Measurements from ENCODE around the gene OSR1.
A peak's percentile ranks its signal among the peaks of the same experiment; 100 is the strongest.

Gene OSR1

GRCh38 chr2:19348692-19349091 is 9.7 kb downstream of the OSR1 start:
- Histone ChIP-seq H3K4me3 (ENCODE audit: low read depth, low read length) (peak overlapping the region; percentile 95), H3K9me3 (ENCODE audit: control insufficient read depth, insufficient read depth, low read length) (no peaks in the 10 kb centered on the region), H3K9ac (ENCODE audit: low read depth, low read length) (no peak overlapping the region), H3K4me1 (ENCODE audit: control insufficient read depth, insufficient read depth, low read length) (peaks cover 7% of the 10 kb centered on the region), H3K36me3 (ENCODE audit: control insufficient read depth, insufficient read depth, low read length) (no peaks in the 10 kb centered on the region), H3K27me3 (ENCODE audit: control insufficient read depth, insufficient read depth, low read length) (peaks cover 62% of the 10 kb centered on the region)

DNA sequence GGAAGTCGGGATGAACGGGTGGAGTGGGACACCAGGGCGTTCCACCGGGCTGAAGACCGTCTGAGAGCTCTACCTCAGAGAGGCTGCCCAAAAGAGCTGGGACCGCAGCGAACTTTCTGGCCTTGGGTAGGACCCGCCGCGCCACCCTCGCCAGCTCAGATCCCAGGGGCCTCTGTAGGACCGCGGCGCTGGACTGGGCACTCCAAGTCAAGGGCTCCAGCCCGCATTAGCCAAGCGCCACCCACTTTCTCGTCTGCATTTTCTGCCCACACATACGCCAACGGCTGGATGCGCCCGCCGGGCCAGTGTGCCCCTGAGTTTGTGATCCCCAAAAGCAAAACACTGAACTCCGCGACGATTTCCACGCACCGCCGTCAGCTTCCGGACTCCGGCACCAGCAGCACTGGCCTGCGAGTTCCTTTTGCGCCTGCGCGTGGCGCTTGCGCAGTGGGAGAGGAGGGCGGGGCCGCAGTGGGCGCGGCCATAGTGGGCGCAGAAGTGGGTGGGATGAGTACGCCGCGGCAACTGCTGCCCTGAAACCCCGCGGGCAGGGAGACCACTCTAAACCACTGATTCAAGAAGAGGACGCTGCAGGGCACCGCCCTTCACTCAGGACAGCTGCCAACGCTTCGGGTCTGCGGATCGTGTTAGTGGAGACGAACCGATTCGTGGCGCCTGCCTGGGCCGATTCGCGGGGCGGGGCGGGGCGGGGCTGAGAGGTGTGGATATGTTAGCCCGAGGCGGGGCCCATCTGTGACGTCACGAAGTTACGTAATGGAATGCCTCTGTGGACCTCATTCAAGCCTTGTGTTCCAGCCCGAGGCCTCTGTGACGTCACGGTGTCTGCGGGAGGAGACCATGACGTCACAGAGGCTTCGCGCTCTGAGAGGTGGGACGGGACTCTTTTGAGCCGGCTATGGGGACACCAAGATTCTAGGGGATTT is 10.5 kb downstream of the OSR1 start:
- Histone ChIP-seq H3K4me1 (ENCODE audit: control insufficient read depth, insufficient read depth, low read length) (peaks cover 5% of the 10 kb centered on the region), H3K4me3 (ENCODE audit: low read depth, low read length) (peak overlapping the region; percentile 95), H3K9ac (ENCODE audit: low read depth, low read length) (peak overlapping the region; percentile 92), H3K36me3 (ENCODE audit: control insufficient read depth, insufficient read depth, low read length) (no peaks in the 10 kb centered on the region), H3K9me3 (ENCODE audit: control insufficient read depth, insufficient read depth, low read length) (no peaks in the 10 kb centered on the region), H3K27me3 (ENCODE audit: control insufficient read depth, insufficient read depth, low read length) (peaks cover 54% of the 10 kb centered on the region)

DNA sequence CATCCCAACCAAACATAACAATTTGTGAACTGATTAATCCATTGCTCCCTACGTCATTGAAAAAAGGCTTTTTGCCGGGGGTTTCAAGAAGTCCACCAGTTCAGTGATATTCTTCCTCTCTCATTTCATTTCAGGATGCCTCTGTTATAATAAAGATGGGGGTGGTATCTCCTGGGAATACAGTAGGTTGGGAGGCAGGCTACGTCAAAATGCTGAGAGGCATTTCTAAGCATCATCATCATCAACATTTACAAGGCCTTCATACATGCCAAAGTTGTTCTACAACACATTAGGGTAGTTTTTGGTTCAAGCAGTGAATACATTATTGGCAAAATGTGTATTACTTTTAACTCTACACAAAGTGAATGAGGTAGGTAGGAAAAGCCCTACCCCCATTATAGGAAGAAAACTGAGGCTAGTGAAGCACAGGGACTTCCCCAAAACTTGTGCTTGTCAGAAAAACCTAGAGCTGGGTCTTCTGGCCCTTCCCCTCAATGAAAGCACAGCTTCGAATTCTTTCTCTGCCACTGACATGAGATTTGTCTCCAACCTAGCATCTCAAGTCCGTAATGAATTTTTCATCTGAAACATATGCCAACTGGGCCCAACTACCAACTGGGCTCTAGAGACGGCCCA is 11.3 kb downstream of the OSR1 start:
- no peaks in the 10 kb centered on the region for H3K36me3 ChIP-seq (ENCODE audit: control insufficient read depth, insufficient read depth, low read length)
- H3K9me3 ChIP-seq (ENCODE audit: control insufficient read depth, insufficient read depth, low read length) = no peaks in the 10 kb centered on the region
- peaks cover 5% of the 10 kb centered on the region for H3K4me1 ChIP-seq (ENCODE audit: control insufficient read depth, insufficient read depth, low read length)
- peak overlapping the region; percentile 92 for H3K9ac ChIP-seq (ENCODE audit: low read depth, low read length)
- peak overlapping the region; percentile 95 for H3K4me3 ChIP-seq (ENCODE audit: low read depth, low read length)
- H3K27me3 ChIP-seq (ENCODE audit: control insufficient read depth, insufficient read depth, low read length) = peaks cover 46% of the 10 kb centered on the region

GRCh38 chr2:19337742-19338141 is 20.7 kb downstream of the OSR1 start:
- no peak overlapping the region for H3K9ac ChIP-seq (ENCODE audit: low read depth, low read length)
- H3K27me3 ChIP-seq (ENCODE audit: control insufficient read depth, insufficient read depth, low read length) = no peaks in the 10 kb centered on the region
- no peak overlapping the region for H3K4me3 ChIP-seq (ENCODE audit: low read depth, low read length)
- peaks cover 2% of the 10 kb centered on the region for H3K4me1 ChIP-seq (ENCODE audit: control insufficient read depth, insufficient read depth, low read length)
- no peaks in the 10 kb centered on the region for H3K9me3 ChIP-seq (ENCODE audit: control insufficient read depth, insufficient read depth, low read length)
- no peaks in the 10 kb centered on the region for H3K36me3 ChIP-seq (ENCODE audit: control insufficient read depth, insufficient read depth, low read length)

DNA sequence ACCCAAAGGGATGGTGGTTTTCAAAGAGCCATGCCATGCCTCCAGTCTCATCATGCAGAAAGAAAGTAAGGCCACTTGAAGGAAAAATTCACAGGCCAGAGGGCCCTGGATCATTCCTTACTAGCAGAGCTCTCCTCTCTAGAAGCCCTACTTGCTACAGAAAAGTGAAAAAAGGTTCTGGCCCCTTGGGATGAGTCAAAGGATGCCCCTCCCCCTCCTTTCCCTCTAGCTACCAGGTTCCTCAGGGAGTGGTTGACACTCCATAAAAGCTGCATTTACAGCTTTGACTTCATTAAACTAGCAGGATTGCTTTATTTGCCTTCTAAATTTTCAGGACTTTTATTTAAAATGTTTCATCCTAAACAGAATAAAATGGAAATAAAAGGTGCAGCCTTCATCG is 21.2 kb downstream of the OSR1 start:
- no peak overlapping the region for H3K9ac ChIP-seq (ENCODE audit: low read depth, low read length)
- H3K4me1 ChIP-seq (ENCODE audit: control insufficient read depth, insufficient read depth, low read length) = peaks cover 2% of the 10 kb centered on the region
- H3K9me3 ChIP-seq (ENCODE audit: control insufficient read depth, insufficient read depth, low read length) = no peaks in the 10 kb centered on the region
- H3K27me3 ChIP-seq (ENCODE audit: control insufficient read depth, insufficient read depth, low read length) = no peaks in the 10 kb centered on the region
- no peaks in the 10 kb centered on the region for H3K36me3 ChIP-seq (ENCODE audit: control insufficient read depth, insufficient read depth, low read length)
- H3K4me3 ChIP-seq (ENCODE audit: low read depth, low read length) = no peak overlapping the region

DNA sequence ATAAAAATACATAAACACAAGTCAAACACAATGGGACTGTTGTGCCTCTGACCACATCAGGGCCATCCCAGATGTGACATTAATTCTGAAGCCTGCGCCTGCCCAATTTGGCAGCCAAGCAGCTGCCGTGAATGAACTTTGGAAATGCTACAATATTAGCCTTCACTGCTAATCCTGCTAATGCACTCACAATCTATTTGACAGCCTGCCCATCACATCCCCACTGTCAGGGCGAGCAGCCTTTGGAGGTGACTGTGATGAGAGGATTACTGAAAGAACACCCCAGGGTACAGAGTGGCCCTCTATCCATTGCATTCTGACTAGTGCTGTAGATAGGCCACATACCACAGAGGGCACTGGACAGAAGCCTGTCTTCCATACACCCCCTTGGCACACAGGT is 21.6 kb downstream of the OSR1 start:
- H3K9me3 ChIP-seq (ENCODE audit: control insufficient read depth, insufficient read depth, low read length) = no peaks in the 10 kb centered on the region
- H3K4me3 ChIP-seq (ENCODE audit: low read depth, low read length) = no peak overlapping the region
- H3K36me3 ChIP-seq (ENCODE audit: control insufficient read depth, insufficient read depth, low read length) = no peaks in the 10 kb centered on the region
- no peak overlapping the region for H3K9ac ChIP-seq (ENCODE audit: low read depth, low read length)
- H3K4me1 ChIP-seq (ENCODE audit: control insufficient read depth, insufficient read depth, low read length) = peaks cover 2% of the 10 kb centered on the region
- no peaks in the 10 kb centered on the region for H3K27me3 ChIP-seq (ENCODE audit: control insufficient read depth, insufficient read depth, low read length)

DNA sequence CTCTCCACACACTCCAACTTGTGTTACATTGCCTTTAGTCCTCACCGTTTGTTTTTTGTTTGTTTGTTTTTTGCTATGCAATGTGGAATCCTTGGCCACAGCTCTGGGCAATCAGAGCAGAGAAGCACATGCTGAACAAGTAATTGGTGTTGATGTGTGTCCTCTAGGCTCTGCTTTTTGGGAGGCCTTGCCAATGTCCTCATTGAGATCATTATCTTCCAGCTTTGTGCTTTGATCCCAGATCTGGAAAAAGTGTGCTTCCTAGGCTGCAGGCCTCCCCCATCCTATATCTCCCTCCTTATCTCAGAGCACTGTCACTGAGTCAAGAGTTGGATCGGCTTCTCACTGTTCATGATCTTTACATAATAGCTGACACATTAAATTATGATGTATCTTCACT is 25.9 kb downstream of the OSR1 start:
- Histone ChIP-seq H3K4me1 (ENCODE audit: control insufficient read depth, insufficient read depth, low read length) (peaks cover 2% of the 10 kb centered on the region), H3K9me3 (ENCODE audit: control insufficient read depth, insufficient read depth, low read length) (no peaks in the 10 kb centered on the region), H3K27me3 (ENCODE audit: control insufficient read depth, insufficient read depth, low read length) (no peaks in the 10 kb centered on the region), H3K4me3 (ENCODE audit: low read depth, low read length) (no peak overlapping the region), H3K9ac (ENCODE audit: low read depth, low read length) (no peak overlapping the region), H3K36me3 (ENCODE audit: control insufficient read depth, insufficient read depth, low read length) (no peaks in the 10 kb centered on the region)

DNA sequence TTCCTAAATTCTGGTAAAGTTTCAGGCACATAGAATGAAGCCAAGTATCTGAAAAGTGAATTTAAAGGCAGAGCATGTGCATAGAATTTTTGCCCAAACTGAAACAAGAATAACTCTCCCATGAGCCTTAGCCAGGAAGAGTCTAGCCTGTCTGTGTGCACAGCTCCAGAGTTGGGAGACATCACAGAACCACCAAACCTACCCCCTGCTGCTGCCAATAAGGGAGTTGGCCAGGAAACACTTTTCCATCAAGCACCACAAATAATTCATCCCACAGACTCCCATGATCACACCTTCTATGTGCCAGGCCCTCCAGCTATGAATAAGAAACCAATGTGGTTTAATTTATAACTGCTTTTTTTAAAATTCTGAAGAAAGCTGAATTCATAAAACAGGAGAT is 27.0 kb downstream of the OSR1 start:
- no peaks in the 10 kb centered on the region for H3K27me3 ChIP-seq (ENCODE audit: control insufficient read depth, insufficient read depth, low read length)
- H3K4me1 ChIP-seq (ENCODE audit: control insufficient read depth, insufficient read depth, low read length) = no peaks in the 10 kb centered on the region
- no peak overlapping the region for H3K4me3 ChIP-seq (ENCODE audit: low read depth, low read length)
- no peaks in the 10 kb centered on the region for H3K9me3 ChIP-seq (ENCODE audit: control insufficient read depth, insufficient read depth, low read length)
- no peaks in the 10 kb centered on the region for H3K36me3 ChIP-seq (ENCODE audit: control insufficient read depth, insufficient read depth, low read length)
- H3K9ac ChIP-seq (ENCODE audit: low read depth, low read length) = no peak overlapping the region

GRCh38 chr2:19330436-19330835 is 28.0 kb downstream of the OSR1 start:
- H3K9ac ChIP-seq (ENCODE audit: low read depth, low read length) = no peak overlapping the region
- H3K9me3 ChIP-seq (ENCODE audit: control insufficient read depth, insufficient read depth, low read length) = no peaks in the 10 kb centered on the region
- H3K27me3 ChIP-seq (ENCODE audit: control insufficient read depth, insufficient read depth, low read length) = no peaks in the 10 kb centered on the region
- no peak overlapping the region for H3K4me3 ChIP-seq (ENCODE audit: low read depth, low read length)
- H3K36me3 ChIP-seq (ENCODE audit: control insufficient read depth, insufficient read depth, low read length) = no peaks in the 10 kb centered on the region
- no peaks in the 10 kb centered on the region for H3K4me1 ChIP-seq (ENCODE audit: control insufficient read depth, insufficient read depth, low read length)

- Histone ChIP-seq H3K4me3 (ENCODE audit: low read depth, low read length) (no peak overlapping the region), H3K36me3 (ENCODE audit: control insufficient read depth, insufficient read depth, low read length) (no peaks in the 10 kb centered on the region), H3K9me3 (ENCODE audit: control insufficient read depth, insufficient read depth, low read length) (no peaks in the 10 kb centered on the region), H3K27me3 (ENCODE audit: control insufficient read depth, insufficient read depth, low read length) (no peaks in the 10 kb centered on the region), H3K4me1 (ENCODE audit: control insufficient read depth, insufficient read depth, low read length) (no peaks in the 10 kb centered on the region), H3K9ac (ENCODE audit: low read depth, low read length) (no peak overlapping the region)
Observed at GRCh38 chr2:19329445-19329844, 29.0 kb downstream of the OSR1 start.

DNA sequence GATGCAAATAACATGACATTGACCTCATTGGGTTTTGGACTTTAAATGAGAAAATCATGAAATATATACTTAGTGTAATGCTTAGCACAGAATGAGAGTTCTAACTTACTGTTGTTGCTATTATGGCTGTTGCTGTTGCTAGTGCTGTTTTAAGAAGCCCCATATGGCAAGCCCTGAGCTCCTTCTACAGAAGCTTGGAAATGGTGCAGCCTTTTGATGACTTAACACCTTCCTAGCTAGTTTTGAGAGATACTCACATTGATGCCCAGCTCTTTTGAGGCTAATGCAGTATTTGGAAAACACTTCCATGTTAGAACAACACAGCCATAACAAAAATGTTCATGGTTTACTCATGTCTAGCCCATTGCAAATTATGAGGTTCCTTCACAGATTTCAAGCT is 30.9 kb downstream of the OSR1 start:
- Histone ChIP-seq H3K9ac (ENCODE audit: low read depth, low read length) (no peak overlapping the region), H3K9me3 (ENCODE audit: control insufficient read depth, insufficient read depth, low read length) (no peaks in the 10 kb centered on the region), H3K4me1 (ENCODE audit: control insufficient read depth, insufficient read depth, low read length) (no peaks in the 10 kb centered on the region), H3K4me3 (ENCODE audit: low read depth, low read length) (no peak overlapping the region), H3K36me3 (ENCODE audit: control insufficient read depth, insufficient read depth, low read length) (no peaks in the 10 kb centered on the region), H3K27me3 (ENCODE audit: control insufficient read depth, insufficient read depth, low read length) (no peaks in the 10 kb centered on the region)

DNA sequence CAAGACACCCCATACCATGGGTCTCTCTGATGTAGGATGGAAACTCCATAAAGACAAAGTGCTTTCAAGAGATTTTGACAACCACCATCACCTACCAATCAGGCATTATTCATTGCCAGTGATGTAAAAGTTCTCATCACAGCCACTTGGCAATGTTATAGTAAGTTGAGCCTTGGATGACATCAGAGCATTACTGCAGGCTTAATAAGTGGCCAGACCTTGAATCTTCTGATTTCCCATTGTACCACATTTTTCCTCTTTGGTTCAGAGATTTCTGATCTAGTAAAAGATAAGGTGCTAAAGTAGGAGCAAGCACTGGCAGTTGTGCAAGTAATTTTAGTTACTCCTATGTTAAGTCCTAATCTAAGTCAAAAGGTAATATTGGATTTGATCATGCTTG is 36.5 kb downstream of the OSR1 start:
- Histone ChIP-seq H3K36me3 (ENCODE audit: control insufficient read depth, insufficient read depth, low read length) (no peaks in the 10 kb centered on the region), H3K9ac (ENCODE audit: low read depth, low read length) (no peak overlapping the region), H3K9me3 (ENCODE audit: control insufficient read depth, insufficient read depth, low read length) (no peaks in the 10 kb centered on the region), H3K27me3 (ENCODE audit: control insufficient read depth, insufficient read depth, low read length) (no peaks in the 10 kb centered on the region), H3K4me1 (ENCODE audit: control insufficient read depth, insufficient read depth, low read length) (no peaks in the 10 kb centered on the region), H3K4me3 (ENCODE audit: low read depth, low read length) (no peak overlapping the region)
